Ovary (tissue), 3 donors: ENCODE measurements around the gene DYNC1H1.

ENCODE experiments used
- EP300 ChIP-seq: sonication (generic); formaldehyde crosslinking; IDR thresholded peaks from one replicate; pipeline ENCODE4 v1.6.1; 2017; ENCODE audit warnings: antibody characterized with exemption
- TF ChIP-seq, protein P1 (sequence below), 3 donors: fragments of 450-650 bp in 2 of 3; fragments of 200-600 bp in 1 of 3; IDR thresholded peaks; one replicate each; pipeline versions ENCODE4 v1.5.1 to v1.8.0; 2016 to 2022; ENCODE audit warnings: antibody characterized with exemption in 3 of 3, mild to moderate bottlenecking in 1 of 3
- donor health status: DM: no; HTN: no; CAD: no.

DNA sequence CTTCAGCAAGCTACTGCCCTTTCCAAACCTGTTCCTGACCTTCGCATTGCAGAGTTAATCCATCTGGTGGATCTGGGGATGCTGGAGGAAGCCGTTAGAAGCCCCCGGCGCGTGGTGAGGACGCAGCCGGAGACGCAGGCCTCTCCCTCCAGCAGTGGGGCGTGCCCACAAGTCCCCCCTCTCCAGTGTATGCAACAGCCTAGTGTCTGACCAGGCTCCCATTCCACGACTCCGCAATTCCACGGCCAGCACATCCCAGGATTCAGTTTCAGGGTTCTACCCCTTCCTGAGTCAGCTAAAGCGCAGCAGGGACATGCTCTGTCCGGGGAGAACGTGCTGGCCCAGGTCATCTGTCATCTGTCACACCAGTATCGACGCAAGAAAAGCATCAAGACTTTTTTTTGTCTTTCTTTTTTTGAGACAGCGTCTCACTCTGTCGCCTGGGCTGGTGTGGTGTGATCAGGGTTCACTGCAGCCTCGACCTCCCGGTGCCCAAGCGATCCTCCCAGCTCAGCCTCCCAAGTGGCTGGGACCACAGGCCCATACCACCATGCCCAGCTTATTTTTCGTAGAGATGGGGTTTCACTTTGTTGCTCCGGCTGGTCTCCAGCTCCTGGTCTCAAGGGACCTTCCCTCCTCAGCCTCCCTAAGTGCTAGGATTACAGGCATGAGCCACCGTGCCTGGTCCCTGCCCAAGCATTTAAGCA, 8.0 kb upstream of the DYNC1H1 start:
- TF ChIP-seq, protein P1, sequence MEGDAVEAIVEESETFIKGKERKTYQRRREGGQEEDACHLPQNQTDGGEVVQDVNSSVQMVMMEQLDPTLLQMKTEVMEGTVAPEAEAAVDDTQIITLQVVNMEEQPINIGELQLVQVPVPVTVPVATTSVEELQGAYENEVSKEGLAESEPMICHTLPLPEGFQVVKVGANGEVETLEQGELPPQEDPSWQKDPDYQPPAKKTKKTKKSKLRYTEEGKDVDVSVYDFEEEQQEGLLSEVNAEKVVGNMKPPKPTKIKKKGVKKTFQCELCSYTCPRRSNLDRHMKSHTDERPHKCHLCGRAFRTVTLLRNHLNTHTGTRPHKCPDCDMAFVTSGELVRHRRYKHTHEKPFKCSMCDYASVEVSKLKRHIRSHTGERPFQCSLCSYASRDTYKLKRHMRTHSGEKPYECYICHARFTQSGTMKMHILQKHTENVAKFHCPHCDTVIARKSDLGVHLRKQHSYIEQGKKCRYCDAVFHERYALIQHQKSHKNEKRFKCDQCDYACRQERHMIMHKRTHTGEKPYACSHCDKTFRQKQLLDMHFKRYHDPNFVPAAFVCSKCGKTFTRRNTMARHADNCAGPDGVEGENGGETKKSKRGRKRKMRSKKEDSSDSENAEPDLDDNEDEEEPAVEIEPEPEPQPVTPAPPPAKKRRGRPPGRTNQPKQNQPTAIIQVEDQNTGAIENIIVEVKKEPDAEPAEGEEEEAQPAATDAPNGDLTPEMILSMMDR (IDR thresholded peaks at IDR 0.05): no peak
- TF ChIP-seq EP300: no peak
